G401 (cell line): ENCODE data around the gene HOXC6. TPM values are rescaled to one million over a fixed set of nuclear protein-coding genes. Genes with fewer than 3 reads are reported as not detected.
A peak's percentile ranks its signal among the peaks of the same experiment; 100 is the strongest.

ENCODE experiments used
- DNase-seq: peaks from one replicate; pipeline ENCODE4 v3.0.0-alpha.2; 2015; ENCODE audit warnings: low spot score
- in situ Hi-C: cut with HindIII; loops from 2 replicates; pipeline ENCODE4 v1.10.0; 2016; ENCODE audit warnings: low sequenced_read_pairs, mixed read lengths
- total RNA-seq: library from RNA; depleted of rRNA; stranded (reverse); fragments of >200 nt; shearing (Covaris generic); gene quantifications from 2 replicates; pipeline ENCODE4 v1.2.3, GENCODE V29; 2014

HOXC6 gene
- total RNA-seq, 1 experiment from 2014 or later: 3.7 TPM

DNA sequence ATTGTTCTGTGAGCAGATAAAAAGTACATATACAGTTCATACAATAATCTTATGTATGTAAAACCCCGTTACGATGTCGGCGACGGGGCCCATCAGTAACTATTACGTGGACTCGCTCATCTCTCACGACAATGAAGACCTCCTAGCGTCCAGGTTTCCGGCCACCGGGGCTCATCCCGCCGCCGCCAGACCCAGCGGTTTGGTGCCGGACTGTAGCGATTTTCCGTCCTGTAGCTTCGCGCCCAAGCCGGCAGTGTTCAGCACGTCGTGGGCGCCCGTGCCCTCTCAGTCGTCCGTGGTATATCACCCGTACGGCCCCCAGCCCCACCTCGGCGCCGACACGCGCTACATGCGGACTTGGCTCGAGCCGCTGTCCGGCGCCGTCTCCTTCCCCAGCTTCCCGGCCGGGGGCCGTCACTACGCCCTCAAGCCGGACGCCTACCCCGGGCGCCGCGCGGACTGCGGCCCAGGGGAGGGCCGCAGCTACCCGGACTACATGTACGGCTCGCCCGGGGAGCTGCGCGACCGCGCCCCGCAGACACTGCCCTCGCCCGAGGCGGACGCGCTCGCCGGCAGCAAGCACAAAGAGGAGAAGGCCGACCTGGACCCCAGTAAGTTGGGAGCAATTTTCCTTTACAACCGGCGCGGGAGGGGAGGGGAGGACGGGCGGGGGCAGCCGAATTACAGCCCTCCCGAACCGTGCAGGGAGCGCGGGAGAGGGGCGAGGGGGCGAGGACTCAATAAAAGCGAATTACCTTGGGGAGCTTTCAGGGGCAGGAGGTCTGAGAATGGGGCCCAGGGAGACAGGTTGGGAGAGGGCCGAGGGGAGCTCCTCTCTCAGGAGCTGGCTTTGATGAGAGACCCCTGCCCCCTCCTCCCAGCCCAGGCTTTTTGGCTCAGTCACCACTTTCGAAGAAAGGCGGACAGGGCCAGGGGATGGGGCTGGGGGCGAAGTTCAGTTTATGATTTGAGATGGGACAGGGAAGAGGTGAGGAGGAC is 27.8 kb upstream of the HOXC6 start, which contains the start of gene HOXC9:
Gene HOXC9, plus strand, starts transcription at position 46 of the 999 bp plus-strand sequence. Its CDS starts 28 bp downstream, at position 74.
- DNase-seq: no peak
- in situ Hi-C loops: loop anchor here (25.0 kb wide), 1 partner anchor 187 kb away; the partner anchor contains the start of gene SMUG1

DNA sequence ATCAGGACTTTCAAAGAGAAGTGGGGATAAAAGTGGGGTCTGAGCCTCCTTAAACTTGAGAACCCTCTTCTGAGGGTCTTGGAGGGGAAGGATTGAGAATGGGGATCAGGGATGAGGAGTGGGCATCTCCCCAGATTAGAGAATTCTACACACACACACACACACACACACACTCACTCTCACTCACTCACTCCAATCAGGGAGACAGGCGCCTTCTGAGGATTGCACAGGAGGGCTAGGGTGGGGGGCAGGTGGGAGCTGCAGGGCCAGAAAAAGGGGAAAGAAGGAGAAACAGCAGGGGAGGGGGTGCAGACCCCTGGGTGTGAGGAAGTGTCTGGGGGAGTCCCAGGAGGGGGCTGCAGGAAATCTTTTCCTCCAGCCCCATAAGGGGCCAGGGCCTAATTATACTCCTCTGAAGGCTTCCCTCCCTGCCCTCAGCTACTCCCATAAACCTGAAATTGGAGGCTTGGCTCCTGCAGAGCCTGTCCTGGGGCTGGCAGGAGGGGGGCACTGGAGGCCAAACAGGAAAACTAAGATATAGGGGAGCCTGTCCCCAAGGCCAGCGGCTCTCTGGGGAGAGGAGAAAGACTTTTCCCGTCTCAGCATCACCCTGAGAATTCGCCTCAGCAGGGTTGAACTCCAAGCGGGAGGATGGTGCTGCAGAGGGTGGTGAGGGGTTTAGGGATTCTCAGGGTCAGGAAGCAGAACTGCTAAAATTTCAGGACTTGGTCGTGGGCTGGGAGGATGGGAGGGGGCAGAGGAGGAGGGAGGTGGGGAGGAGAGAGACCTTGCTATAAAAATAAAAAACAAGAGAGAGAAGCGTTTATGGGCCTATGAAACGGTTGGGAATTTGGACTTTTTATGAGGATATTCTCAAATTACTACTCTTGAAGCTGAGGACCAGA is 26.7 kb upstream of the HOXC6 start:
- in situ Hi-C loops: loop anchor here (25.0 kb wide), 1 partner anchor 186 kb away; the partner anchor contains the start of gene SMUG1
- no peak for DNase-seq

DNA sequence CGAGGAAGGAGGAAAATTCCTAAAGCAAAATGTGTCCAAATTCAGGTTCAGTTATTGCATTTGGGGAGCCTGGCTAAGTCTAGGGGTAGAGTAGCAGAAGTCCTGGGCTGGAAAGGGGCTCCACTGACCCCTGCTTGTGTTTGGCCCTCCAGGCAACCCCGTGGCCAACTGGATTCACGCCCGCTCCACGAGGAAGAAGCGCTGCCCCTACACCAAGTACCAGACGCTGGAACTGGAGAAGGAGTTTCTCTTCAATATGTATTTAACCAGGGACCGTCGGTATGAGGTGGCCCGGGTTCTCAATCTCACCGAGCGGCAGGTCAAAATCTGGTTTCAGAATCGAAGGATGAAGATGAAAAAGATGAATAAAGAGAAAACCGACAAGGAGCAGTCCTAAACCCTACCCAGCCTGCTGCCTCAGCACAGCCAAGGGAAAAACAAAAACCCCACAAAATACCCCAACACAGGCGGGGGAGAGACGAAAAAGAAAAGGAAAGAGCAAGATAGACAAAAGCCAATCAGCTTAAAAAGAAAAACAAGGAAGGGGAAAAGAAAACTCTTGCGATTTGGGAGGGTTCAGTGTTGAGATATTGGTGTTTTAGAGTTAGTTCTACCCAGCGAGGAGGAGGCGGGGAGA is 25.8 kb upstream of the HOXC6 start:
- DNase-seq: no peak
- in situ Hi-C loops: loop anchor here (25.0 kb wide), 1 partner anchor 185 kb away; the partner anchor contains the start of gene SMUG1

DNA sequence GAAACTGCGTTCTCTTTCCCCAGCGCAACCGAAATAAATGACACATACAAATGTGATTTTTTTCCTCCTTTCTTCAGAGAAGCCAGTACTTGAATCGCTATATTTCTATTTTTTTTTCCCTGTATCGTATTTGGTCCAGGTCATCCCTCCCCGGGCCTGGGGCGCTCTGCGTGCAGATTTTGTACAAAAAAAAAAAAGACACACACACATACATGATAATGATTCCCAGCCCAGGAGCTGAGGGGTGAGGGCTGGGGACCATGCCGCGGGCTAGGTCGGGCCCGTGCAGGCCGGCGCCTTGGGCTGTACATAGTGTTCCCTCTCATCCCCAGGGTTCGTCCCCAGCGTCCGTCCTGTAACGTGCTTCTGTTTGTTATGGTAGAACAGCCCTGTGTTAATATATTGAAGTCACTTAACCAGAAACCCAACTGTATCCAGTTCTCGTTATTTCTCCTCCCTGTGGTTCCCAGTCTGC is 25.3 kb upstream of the HOXC6 start:
- in situ Hi-C loops: loop anchor here (25.0 kb wide), 1 partner anchor 184 kb away; the partner anchor contains the start of gene SMUG1
- DNase-seq: no peak

DNA sequence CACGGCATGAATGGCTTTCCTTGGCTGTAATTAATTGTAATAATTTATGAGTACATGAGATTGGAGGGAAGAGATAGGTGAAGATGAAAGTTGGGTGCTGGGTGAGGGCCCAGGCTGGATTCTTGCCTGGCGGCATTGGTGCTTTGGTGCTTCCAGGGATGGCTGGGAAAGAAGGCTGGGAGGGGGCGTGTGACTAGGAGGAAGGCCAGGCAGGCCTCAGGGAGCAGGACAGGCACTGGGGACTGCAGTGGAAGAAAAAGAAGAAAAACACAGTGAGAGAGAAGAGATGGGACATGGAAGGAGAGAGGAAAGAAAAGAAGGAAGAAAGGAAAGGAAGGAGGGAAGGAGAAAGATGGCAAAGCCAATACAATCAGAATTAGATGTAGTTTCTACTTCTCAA is 24.6 kb upstream of the HOXC6 start:
- DNase-seq: no peak
- in situ Hi-C loops: loop anchor here (25.0 kb wide), 1 partner anchor 184 kb away; the partner anchor contains the start of gene SMUG1

DNA sequence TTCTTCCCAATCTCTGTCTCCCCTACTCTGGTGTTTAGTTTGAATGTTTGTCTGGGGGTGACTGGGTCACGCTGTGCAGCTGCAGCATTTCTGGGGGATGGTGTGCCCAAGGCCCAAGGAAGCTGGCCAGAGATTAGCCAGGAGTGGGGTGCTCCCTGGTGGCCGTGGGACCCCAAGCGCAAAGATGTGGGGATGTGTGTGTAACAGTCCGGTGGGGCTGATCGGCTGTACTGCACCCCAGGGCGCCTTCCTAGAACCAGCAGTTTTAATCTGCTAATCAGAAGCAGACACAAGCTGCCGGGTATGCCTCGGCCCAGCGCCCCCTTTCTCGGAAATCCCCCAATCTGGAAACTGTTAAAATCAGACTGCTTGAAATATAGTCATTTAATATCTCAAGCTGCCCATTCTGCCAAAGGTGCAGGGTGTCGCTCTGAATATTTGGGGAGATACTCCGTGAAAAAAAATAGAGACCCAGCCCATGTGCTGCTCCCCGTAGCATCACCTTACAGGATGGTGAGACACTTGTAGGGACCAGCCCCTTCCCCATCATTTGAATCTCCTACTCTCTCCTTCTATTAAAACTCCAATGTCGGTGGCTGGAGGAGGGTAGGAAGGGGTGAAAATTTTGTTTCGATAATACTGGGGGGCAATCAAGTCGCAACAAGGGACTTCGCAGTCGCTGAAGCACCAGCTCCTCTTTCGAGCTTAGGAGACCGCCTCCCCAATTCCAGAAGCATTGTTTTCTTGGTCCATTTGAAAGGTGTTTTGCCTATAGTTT is 24.0 kb upstream of the HOXC6 start:
- DNase-seq: no peak
- in situ Hi-C loops: loop anchor here (25.0 kb wide), 1 partner anchor 183 kb away; the partner anchor contains the start of gene SMUG1

DNA sequence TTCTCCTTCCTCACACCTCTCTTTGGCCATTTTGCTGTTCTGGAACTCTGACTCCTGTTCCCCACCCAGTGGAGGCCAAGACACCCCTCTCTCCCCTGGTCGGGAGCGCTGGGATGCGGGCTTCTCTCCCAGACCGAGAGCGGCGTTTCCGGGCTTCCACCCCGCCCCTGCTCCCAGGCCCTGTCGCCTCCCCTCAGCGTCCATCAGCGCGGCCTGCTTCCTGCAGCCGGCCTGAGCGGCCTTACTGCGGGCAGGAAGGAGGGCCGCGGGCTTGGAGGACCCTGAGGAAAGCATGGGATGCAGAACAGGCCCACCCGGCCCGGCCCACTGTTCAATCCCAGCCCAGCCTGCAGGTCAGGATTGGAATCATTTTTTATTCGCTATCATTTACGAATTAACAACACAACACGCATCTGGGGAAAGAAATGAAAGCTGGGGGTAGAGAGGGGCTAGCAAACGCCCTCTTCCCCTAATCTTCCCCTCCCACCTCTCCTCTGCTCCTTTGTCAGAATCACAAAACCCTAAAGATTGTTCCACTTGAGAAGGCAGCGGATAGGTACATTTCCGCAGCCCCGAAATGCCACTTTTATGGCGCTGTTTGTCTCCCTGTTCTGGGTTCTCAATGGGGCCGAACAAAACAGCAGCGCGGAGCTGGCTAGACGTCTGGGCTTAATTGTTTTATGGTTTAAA is 23.3 kb upstream of the HOXC6 start:
- in situ Hi-C loops: loop anchor here (25.0 kb wide), 1 partner anchor 182 kb away; the partner anchor contains the start of gene SMUG1
- no peak for DNase-seq

DNA sequence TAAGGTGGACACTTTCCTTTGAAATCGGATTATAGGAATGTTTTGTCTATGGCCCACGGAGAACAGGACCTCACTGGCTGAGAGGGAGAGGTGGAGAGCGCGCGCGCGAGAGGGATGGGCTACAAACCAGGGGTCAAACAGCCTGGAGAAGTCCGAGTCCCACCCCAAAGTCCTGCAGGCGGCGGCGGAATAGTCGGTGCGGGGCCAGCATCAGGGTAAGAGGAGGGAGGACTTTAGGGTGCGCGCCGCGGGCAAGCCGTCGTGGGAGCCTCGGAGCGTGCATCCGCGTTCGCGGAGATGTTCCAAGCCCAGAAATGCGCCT is 22.7 kb upstream of the HOXC6 start:
- DNase-seq: no peak
- in situ Hi-C loops: loop anchor here (25.0 kb wide), 1 partner anchor 182 kb away; the partner anchor contains the start of gene SMUG1

DNA sequence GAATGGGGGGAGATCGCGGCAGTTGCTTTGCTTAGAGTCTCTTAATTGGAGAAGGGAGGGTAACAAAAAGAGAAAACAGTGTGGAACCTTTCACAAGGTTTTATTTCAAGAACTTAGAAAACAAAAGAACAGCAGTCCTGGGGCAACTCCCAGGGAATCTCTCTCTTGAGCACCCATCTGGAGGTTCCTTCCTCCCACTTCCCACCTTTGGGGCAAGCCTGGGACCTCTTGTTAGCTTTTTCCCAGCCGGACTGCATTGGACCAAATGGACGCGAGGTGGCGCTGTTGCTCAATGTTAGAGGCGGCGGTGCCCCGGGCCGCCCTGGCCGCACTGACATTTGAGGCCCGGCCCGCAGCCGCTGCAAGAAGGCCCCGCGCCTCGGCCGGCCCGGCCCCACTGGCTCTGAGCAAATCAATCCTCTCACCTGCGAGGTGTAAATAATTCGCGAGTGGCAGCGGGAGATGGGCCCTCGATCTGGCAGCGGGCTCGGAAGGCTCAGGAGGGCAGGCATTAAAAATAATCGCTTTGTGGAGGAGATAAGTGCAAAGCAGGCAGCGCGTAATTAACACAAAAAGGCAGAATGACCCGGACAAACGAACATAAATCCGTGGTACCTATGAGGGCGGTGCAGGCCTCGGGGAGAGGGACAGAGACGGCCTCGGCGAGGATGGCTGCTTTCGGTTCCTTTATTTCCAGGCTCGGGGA is 22.2 kb upstream of the HOXC6 start:
- in situ Hi-C loops: loop anchor here (25.0 kb wide), 1 partner anchor 181 kb away; the partner anchor contains the start of gene SMUG1
- peak; percentile 88 for DNase-seq

DNA sequence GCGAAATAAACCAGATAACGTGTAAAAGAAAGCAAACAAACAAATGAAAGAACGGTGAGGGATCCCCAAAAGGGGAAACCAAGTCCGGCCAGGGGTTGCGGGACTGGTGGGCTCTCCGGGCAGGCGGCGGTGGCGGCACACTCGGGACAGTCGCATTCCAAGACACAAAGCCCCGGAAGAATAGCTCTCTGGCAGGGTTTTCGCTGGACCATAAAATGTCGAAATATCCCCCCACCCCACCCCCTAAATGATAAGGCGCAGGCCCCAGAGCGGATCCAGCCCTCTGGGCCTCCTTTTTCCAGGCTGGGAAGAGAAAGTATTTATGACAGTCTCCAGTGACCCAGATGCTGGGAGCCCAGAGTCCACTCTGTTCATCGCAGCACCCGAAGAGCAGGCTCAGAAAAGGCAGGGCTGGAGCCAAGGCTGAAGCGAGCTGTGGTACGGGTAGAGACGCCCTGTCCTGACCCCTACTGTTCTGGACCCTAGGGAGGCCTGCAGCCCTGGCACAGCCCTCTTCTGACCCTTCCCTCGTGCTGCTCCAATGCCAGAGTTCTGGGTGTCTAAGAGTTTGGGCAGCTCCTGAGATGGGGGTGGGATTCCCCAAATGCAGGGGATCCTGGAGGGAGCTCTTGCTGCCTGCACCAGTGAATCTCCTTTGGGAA is 21.6 kb upstream of the HOXC6 start:
- DNase-seq: no peak
- in situ Hi-C loops: loop anchor here (25.0 kb wide), 1 partner anchor 181 kb away; the partner anchor contains the start of gene SMUG1

DNA sequence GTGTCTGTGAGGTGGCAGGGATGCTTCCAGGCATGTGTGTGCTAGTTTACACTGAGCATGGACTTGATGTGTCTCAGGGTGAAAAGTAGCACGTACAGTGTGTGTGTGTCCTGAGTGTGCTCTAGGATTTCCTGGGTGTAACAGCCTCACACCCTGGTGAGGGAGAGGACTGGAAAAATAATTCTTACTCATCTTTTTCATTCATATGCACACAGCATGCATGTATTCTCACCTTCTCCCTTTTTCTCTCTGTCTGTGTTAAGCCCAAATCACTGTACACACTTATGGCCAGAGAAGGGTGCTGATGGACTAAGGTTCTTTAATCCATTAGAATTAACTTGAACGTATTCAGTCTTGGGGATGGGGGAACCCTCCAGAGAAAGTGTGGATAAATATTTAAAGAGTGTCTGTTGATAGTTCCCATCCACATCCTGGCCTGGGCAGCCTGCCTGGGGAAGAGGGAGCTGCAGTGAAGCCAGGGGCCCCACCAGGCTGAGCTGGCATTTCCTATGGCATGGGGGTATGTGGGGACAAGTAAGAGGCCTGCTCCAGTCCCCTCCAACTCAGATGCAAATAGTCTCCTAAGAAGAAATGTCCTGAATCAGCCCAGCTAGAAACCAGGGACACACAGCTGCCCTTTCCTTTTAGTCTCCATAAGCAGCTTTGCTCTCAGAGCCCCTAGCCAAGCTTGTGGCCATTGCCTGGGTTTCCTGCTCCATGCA is 20.5 kb upstream of the HOXC6 start:
- in situ Hi-C loops: loop anchor here (25.0 kb wide), 1 partner anchor 180 kb away; the partner anchor contains the start of gene SMUG1
- DNase-seq: no peak

DNA sequence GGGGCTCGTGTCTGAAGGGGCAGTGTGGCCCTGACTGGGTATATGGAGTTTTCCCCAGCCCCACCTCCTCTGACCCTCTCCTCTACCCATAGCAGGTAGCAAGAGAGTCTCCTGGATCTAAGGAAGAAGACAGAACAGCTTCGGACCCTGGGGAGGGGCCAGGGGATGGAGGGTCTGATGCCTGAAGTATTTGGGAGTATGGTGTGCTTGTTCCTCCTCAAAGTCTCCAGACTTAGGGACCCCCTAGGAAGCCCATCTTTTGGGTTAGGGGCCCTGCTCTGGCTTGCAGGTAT is 20.0 kb upstream of the HOXC6 start:
- in situ Hi-C loops: loop anchor here (25.0 kb wide), 1 partner anchor 179 kb away; the partner anchor contains the start of gene SMUG1

DNA sequence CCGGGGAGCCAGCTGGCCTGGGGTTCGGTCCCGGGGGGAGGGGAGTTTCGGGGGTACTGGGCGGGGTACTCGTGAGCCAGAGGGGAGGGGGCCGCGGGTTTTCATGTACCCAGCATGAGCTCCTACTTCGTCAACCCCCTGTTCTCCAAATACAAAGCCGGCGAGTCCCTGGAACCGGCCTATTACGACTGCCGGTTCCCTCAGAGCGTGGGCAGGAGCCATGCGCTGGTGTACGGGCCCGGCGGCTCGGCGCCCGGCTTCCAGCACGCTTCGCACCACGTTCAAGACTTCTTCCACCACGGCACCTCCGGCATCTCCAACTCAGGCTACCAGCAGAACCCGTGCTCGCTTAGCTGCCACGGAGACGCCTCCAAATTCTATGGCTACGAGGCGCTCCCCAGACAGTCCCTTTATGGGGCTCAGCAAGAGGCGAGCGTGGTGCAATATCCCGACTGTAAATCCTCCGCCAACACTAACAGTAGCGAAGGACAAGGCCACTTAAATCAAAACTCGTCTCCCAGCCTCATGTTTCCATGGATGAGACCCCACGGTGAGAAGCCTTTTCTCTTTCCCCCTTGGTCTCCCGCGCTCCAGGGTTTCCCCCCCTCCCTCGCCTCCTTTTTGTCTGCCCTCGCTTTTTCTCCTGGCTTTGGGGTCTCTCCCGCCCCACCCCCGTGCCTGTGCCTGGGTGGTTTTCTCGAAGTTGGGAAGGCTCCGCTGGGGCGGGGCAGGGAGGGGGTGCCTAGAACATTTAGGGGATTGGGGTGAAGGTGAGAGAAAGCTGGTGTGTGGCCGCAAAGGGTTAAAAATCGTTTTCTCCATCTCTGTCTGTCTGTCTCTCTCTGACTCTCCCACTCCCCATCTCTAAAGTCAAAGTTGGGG is 18.8 kb upstream of the HOXC6 start:
- DNase-seq: no peak
- in situ Hi-C loops: loop anchor here (25.0 kb wide), 1 partner anchor 178 kb away; the partner anchor contains the start of gene SMUG1

More for the DNA sequence above, 20.0 kb upstream of the HOXC6 start:
- DNase-seq: no peak
